Activated CD4-positive, alpha-beta T cell treated with anti-CD3 and anti-CD28 coated beads, Interleukin-2, amount 10 ng/mL, durations not matched to agents 7 days and 5 days (primary cell): Measurements from ENCODE around the gene CSNK1G1. TPM values are rescaled to one million over a fixed set of nuclear protein-coding genes. Genes with fewer than 3 reads are reported as not detected.
"Not testable (repeated sequence)": the region's sequence is repeated elsewhere in the genome, so short reads cannot be mapped to it uniquely, and the experiment has no call there.

Experiments
- CTCF ChIA-PET: fragments of 350-600 bp; sonication (Branson Sonifier 250); formaldehyde crosslinking; loops from one replicate; lab custom pipeline; 2021; ENCODE audit warnings: antibody characterized with exemption; lab: Charles Lee
- POLR2A ChIA-PET: fragments of 350-600 bp; sonication (Branson Sonifier 250); formaldehyde crosslinking; loops from one replicate; lab custom pipeline; 2021; ENCODE audit warnings: antibody characterized with exemption; lab: Charles Lee
- DNase-seq: peaks from one replicate; pipeline ENCODE4 v3.0.0-alpha.2; 2020
- H3K27ac Mint-ChIP-seq: one replicate; pipeline ENCODE4 v1.8.0; 2021; ENCODE audit warnings: mild to moderate bottlenecking, moderate library complexity, mixed read lengths
- H3K27me3 Mint-ChIP-seq: one replicate; pipeline ENCODE4 v1.8.0; 2021; ENCODE audit warnings: mixed read lengths
- H3K36me3 Mint-ChIP-seq: one replicate; pipeline ENCODE4 v1.8.0; 2021; ENCODE audit warnings: low read depth, mixed read lengths
- H3K4me1 Mint-ChIP-seq: one replicate; pipeline ENCODE4 v1.8.0; 2021; ENCODE audit warnings: mixed read lengths
- H3K4me3 Mint-ChIP-seq: one replicate; pipeline ENCODE4 v1.8.0; 2021; ENCODE audit warnings: mild to moderate bottlenecking, moderate library complexity, mixed read lengths
- H3K9me3 Mint-ChIP-seq: one replicate; pipeline ENCODE4 v1.8.0; 2021; ENCODE audit warnings: mixed read lengths
- total RNA-seq, 2 experiments: library from RNA; stranded (reverse); gene quantifications; one replicate each; pipeline ENCODE4 v1.2.3, GENCODE V29; 2021

Gene CSNK1G1
- total RNA-seq, 2 experiments from 2014 or later, result 24.6 to 30.4 TPM

DNA sequence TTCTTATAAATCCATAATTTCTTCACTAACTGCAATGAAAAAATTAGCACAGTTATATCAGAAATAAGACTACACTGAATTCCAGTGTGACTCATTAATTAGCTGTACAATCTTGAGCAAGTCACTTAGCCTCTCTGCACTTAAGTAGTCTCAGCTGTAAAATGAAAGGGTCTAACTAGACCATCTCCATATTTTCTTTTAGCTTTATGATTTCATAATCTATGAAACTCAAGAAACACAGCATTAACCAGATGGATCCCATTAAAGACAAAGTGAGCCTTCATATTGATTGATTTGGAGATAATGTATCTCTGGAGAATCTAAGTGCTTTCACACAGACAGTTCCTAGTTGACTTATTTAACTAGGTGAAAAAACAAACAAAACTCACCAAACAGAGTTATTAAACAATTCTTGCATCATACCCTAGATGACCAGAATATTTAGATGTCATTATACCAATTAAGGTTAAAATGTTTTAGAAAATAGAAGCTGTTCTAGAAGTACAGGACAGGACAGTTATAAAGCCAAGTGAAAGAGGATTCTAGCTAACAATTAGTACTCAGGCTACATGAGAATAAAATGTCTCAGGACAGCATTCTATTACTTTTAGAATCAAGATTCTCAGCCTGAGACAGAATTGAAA lies 11.2 kb downstream of the CSNK1G1 start:
- H3K9me3 Mint-ChIP-seq, result no peaks in the 10 kb centered on the region
- POLR2A ChIA-PET, result interaction anchor here (0.6 kb wide), 1 partner anchor 181 kb away, joined by 9 read pairs; no protein-coding TSS in a partner anchor
- no peak for DNase-seq
- peaks cover 28% of the 10 kb centered on the region for H3K36me3 Mint-ChIP-seq
- peaks cover 6% of the 10 kb centered on the region for H3K4me1 Mint-ChIP-seq
- CTCF ChIA-PET, result no interaction called here
- no peaks in the 10 kb centered on the region for H3K27me3 Mint-ChIP-seq
- no peak overlapping the region for H3K4me3 Mint-ChIP-seq
- no peak overlapping the region for H3K27ac Mint-ChIP-seq

DNA sequence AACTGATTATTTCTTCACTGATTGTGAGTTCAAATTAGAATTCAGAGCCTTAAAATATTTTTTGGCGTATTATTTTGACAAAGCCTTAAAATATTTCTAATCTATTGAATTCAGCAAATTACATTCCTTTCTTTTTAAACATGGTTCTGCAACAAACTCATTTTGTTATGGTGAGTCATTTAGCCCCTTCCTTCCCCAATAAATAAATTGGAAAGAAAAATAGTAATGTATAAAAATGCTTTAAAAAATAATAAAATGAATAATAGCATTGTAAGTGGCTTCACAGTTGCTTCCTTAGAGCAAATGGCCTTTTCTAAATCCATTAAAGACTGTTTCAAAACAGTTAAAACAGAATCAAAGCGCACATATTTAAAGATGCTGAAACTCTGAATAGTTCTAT lies 12.1 kb downstream of the CSNK1G1 start:
- no peaks in the 10 kb centered on the region for H3K27me3 Mint-ChIP-seq
- no peak overlapping the region for H3K27ac Mint-ChIP-seq
- H3K36me3 Mint-ChIP-seq, result peaks cover 29% of the 10 kb centered on the region
- ChIA-PET POLR2A (no interaction called here), CTCF (no interaction called here)
- no peak for DNase-seq
- H3K4me3 Mint-ChIP-seq, result no peak overlapping the region
- H3K4me1 Mint-ChIP-seq, result peaks cover 6% of the 10 kb centered on the region
- H3K9me3 Mint-ChIP-seq, result no peaks in the 10 kb centered on the region

DNA sequence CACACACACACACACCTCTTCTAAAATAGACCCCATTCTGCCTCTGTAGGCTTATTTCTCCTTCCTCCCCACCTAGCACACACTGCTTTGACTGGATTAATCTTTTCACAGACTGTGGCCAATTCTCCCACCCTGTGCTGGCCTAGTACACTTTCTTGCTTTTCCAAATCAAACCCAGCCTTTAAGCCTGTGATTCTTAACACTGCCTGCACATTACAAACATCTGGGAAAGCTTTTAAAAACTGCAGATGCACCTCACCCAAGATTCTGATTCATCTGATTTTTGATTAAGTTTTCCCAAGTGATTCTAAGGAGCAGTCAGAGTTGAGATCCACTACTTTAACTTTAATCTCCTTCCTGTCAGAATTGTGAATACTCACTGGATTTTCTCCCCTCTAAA lies 12.8 kb downstream of the CSNK1G1 start:
- DNase-seq, result no peak
- CTCF ChIA-PET, result no interaction called here
- Mint-ChIP-seq H3K4me3 (no peak overlapping the region), H3K27ac (no peak overlapping the region), H3K27me3 (no peaks in the 10 kb centered on the region), H3K36me3 (peaks cover 29% of the 10 kb centered on the region), H3K4me1 (peaks cover 4% of the 10 kb centered on the region), H3K9me3 (no peaks in the 10 kb centered on the region)
- POLR2A ChIA-PET, result no interaction called here

DNA sequence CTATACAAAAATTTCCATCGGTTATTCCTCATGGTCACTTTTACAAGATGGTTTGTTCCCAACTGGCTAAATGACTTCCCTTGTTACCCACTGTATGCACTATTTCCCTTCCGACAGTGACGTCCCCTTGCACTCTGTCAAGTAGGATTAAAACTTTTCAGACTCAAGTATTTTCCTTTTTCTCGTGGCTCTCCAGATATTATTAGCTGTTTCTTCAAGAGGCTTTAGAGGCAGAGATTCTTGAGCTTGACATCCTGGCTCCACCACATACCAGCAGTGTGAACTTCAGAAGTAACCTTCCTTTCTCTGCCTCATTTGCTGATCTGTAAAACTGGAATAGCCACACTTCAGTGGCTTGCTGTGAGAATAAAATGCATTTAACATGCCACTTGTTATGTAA lies 14.0 kb downstream of the CSNK1G1 start:
- peaks cover 18% of the 10 kb centered on the region for H3K36me3 Mint-ChIP-seq
- H3K27ac Mint-ChIP-seq, result no peak overlapping the region
- H3K4me1 Mint-ChIP-seq, result peaks cover 6% of the 10 kb centered on the region
- H3K4me3 Mint-ChIP-seq, result no peak overlapping the region
- POLR2A ChIA-PET, result no interaction called here
- no peaks in the 10 kb centered on the region for H3K27me3 Mint-ChIP-seq
- no peaks in the 10 kb centered on the region for H3K9me3 Mint-ChIP-seq
- DNase-seq, result no peak
- CTCF ChIA-PET, result interaction anchor here (0.6 kb wide), 1 partner anchor 260 kb away, joined by 4 read pairs; no protein-coding TSS in a partner anchor

DNA sequence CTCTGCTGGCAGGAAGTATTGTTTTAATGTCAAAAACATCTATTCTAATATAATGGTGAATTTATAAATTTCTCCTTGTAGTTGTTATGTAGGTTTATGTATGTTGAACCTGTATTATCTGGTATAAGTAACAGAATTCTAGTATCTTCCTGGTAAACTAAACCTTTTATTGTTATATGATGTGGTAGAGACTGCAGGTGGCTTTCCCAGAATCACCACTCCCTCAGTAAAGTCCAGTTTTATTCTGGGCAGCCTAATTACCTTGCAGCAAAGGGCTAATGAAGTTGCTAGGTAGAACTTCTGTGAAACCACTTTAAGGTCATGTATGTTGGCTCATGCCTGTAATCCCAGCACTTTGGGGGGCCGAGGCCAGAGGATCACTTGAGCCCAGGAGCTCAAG lies 15.6 kb downstream of the CSNK1G1 start:
- Mint-ChIP-seq H3K9me3 (no peaks in the 10 kb centered on the region), H3K36me3 (peaks cover 10% of the 10 kb centered on the region), H3K27me3 (no peaks in the 10 kb centered on the region), H3K4me1 (peaks cover 13% of the 10 kb centered on the region), H3K27ac (peak overlapping the region; percentile 0), H3K4me3 (no peak overlapping the region)
- DNase-seq, result no peak
- POLR2A ChIA-PET, result no interaction called here
- CTCF ChIA-PET, result interaction anchor here (0.6 kb wide), 1 partner anchor 18 kb away, joined by 3 read pairs; no protein-coding TSS in a partner anchor

DNA sequence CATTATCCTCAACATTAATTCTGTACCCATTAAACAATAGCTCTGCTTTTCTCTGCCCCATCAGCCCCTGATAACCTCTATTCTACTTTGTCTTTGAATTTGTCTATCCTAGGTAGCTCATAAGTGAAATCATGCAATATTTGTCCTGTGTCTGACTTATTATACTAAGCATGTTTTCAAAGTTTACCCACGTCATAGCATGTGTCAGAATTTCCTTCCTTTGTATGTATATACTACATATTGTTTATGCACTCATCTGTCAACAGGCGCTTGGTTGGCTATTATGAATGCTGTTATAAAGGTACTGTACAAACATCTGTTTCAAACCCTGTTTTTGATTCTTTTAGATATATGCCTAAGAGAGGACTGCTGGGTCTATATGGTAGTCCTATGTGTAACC lies 18.2 kb downstream of the CSNK1G1 start:
- Mint-ChIP-seq H3K36me3 (peaks cover 21% of the 10 kb centered on the region), H3K27ac (no peak overlapping the region), H3K4me1 (peaks cover 26% of the 10 kb centered on the region), H3K27me3 (no peaks in the 10 kb centered on the region), H3K9me3 (no peaks in the 10 kb centered on the region), H3K4me3 (no peak overlapping the region)
- POLR2A ChIA-PET, result no interaction called here
- CTCF ChIA-PET, result interaction anchor here (1.0 to 1.4 kb wide), 4 partner anchors 12 to 104 kb away, joined by 3 to 5 read pairs (median 3); no protein-coding TSS in a partner anchor
- no peak for DNase-seq

DNA sequence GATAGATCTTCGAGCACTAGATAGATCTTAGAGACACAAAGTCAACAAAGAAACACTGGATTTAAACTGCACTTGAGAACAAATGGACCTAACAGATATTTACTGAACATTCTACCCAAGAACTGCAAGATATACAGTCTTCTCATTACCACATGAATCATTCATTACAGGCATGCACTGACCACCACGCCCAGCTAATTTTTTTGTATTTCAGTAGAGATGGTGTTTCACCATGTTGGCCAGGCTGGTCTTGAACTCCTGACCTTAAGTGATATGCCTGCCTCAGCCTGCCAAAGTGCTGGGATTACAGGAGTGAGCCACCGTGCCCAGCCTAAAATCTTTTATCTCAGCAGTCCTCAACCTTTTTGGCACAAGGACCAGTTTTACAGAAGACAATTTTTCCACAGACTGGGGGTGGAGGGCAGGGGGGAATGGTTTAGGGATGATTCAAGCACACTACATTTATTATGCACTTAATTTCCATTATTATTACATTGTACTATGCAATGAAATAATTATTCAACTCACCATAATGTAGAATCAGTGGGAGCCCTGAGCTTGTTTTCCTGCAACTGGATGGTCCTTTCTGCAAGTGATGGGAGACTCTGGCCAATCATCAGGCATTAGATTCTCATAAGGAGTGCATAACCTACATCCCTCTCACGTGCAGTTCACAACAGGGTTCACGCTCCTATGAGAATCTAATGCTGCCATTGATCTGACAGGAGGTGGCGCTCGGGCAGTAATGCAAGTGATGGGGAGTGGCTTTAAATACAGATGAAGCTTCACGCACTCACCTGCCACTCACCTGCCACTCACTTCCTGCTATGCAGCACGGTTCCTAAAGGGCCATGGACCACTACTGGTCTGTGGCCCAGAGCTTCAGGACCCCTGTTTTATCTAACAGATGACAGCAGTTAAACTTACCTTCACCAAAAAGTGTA lies 21.7 kb downstream of the CSNK1G1 start:
- Mint-ChIP-seq H3K4me3 (no peak overlapping the region), H3K4me1 (peaks cover 26% of the 10 kb centered on the region), H3K36me3 (peaks cover 15% of the 10 kb centered on the region), H3K9me3 (no peaks in the 10 kb centered on the region), H3K27me3 (no peaks in the 10 kb centered on the region), H3K27ac (peak overlapping the region; percentile 82)
- ChIA-PET CTCF (interaction anchor here (0.6 to 1.5 kb wide), 4 partner anchors 9 to 726 kb away, joined by 3 to 4 read pairs (median 3); no protein-coding TSS in a partner anchor), POLR2A (interaction anchor here (0.6 kb wide), 1 partner anchor 18 kb away, joined by 4 read pairs; no protein-coding TSS in a partner anchor)
- DNase-seq, result peak; percentile 33

DNA sequence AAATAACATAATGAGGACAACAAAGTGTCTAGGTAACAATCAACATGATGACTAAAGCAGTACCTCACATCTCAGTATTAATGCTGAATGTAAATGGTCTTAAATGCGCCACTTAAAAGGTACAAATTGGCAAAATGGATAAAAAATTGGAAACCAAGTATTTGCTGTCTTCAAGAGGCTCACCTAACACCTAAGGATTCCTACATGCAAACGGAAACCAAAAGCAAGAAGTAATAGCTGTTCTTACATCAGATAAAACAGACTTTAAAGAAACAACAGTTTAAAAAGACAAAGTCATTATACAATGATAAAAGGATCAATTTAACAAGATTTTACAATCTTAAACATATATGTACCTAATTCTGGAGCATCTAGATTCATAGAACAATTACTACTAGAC lies 22.5 kb downstream of the CSNK1G1 start:
- H3K9me3 Mint-ChIP-seq, result no peaks in the 10 kb centered on the region
- ChIA-PET CTCF (interaction anchor here (1.5 kb wide), 1 partner anchor 15 kb away, joined by 4 read pairs; no protein-coding TSS in a partner anchor), POLR2A (no interaction called here)
- peaks cover 11% of the 10 kb centered on the region for H3K36me3 Mint-ChIP-seq
- no peak overlapping the region for H3K4me3 Mint-ChIP-seq
- peak overlapping the region; percentile 82 for H3K27ac Mint-ChIP-seq
- no peaks in the 10 kb centered on the region for H3K27me3 Mint-ChIP-seq
- H3K4me1 Mint-ChIP-seq, result peaks cover 26% of the 10 kb centered on the region
- no peak for DNase-seq

DNA sequence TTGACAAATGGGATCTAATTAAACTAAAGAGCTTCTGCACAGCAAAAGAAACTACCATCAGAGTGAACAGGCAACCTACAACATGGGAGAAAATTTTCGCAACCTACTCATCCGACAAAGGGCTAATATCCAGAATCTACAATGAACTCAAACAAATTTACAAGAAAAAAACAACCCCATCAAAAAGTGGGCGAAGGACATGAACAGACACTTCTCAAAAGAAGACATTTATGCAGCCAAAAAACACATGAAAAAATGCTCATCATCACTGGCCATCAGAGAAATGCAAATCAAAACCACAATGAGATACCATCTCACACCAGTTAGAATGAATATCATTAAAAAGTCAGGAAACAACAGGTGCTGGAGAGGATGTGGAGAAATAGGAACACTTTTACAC lies 24.3 kb downstream of the CSNK1G1 start:
- POLR2A ChIA-PET, H3K27me3 Mint-ChIP-seq, CTCF ChIA-PET: not testable (repeated sequence)

DNA sequence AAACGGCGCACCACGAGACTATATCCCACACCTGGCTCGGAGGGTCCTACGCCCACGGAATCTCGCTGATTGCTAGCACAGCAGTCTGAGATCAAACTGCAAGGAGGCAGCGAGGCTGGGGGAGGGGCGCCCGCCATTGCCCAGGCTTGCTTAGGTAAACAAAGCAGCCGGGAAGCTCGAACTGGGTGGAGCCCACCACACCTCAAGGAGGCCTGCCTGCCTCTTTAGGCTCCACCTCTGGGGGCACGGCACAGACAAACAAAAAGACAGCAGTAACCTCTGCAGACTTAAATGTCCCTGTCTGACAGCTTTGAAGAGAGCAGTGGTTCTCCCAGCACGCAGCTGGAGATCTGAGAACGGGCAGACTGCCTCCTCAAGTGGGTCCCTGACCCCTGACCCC lies 29.0 kb downstream of the CSNK1G1 start:
- DNase-seq, POLR2A ChIA-PET, H3K4me1 Mint-ChIP-seq, H3K4me3 Mint-ChIP-seq, H3K9me3 Mint-ChIP-seq, H3K36me3 Mint-ChIP-seq, H3K27ac Mint-ChIP-seq, H3K27me3 Mint-ChIP-seq: not testable (repeated sequence)
- CTCF ChIA-PET, result interaction anchor here (0.6 kb wide), 1 partner anchor 9 kb away, joined by 4 read pairs; no protein-coding TSS in a partner anchor

More for the DNA sequence above, 24.3 kb downstream of the CSNK1G1 start:
- H3K4me3 Mint-ChIP-seq, H3K27ac Mint-ChIP-seq, H3K9me3 Mint-ChIP-seq, DNase-seq: not testable (repeated sequence)
- peaks cover 24% of the 10 kb centered on the region for H3K4me1 Mint-ChIP-seq
- H3K36me3 Mint-ChIP-seq, result peaks cover 11% of the 10 kb centered on the region

DNA sequence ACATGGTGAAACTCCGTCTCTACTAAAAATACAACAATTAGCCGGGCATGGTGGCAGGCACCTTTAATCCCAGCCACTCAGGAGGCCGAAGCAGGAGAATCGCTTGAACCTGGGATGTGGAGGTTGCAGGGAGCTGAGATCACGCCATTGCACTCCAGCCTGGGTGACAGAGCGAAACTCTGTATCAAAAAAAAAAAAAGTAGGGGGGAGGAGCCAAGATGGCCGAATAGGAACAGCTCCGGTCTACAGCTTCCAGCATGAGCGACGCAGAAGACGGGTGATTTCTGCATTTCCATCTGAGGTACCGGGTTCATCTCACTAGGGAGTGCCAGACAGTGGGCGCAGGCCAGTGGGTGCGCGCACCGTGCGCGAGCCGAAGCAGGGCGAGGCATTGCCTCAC lies 29.5 kb downstream of the CSNK1G1 start:
- H3K9me3 Mint-ChIP-seq, H3K27me3 Mint-ChIP-seq, H3K27ac Mint-ChIP-seq, H3K4me1 Mint-ChIP-seq, H3K4me3 Mint-ChIP-seq, H3K36me3 Mint-ChIP-seq, DNase-seq, POLR2A ChIA-PET: not testable (repeated sequence)
- CTCF ChIA-PET, result interaction anchor here (0.6 kb wide), 1 partner anchor 9 kb away, joined by 4 read pairs; no protein-coding TSS in a partner anchor

DNA sequence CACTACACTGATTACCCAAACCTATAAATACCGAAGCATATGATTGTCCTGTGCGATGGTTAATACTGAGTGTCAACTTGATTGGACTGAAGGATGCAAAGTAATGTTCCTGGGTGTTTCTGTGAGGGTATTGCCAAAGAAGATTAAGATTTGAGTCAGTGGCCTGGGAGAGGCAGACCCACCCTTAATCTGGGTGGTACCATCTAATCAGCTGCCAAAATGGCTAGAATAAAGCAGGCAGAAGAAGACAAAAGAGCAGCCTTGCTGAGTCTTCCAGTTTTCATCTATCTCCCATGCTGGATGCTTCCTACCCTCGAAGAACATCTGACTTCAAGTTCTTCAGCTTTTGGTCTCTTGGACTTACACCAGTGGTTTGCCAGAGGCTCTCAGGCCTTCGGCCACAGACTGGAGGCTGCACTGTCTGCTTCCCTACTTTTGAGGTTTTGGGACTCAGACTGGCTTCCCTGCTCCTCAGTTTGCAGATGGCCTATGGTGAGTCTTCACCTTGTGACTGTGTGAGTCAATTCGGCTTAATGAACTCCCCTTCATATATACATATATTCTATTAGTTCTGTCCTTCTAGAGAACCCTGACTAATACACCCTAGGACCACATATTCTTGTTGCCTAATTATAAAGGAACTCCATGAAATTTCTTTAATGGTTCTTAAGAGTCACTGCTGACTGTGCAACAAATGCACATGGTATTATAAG lies 31.7 kb downstream of the CSNK1G1 start:
- Mint-ChIP-seq H3K27ac (no peak overlapping the region), H3K27me3 (no peaks in the 10 kb centered on the region), H3K36me3 (no peaks in the 10 kb centered on the region), H3K9me3 (no peaks in the 10 kb centered on the region), H3K4me3 (no peak overlapping the region), H3K4me1 (no peaks in the 10 kb centered on the region)
- no peak for DNase-seq
- ChIA-PET CTCF (interaction anchor here (0.6 to 1.5 kb wide), 5 partner anchors 10 to 445 kb away, joined by 3 read pairs; no protein-coding TSS in a partner anchor), POLR2A (no interaction called here)
